ENCODE measurements around the gene PAX8. TPM values are rescaled to one million over a fixed set of nuclear protein-coding genes. Genes with fewer than 3 reads are reported as not detected.

PAX8 gene
- total and polyA plus RNA-seq, 8 donors, result 0.28 to 6.5 (median 1.1) TPM; not detected in 3

DNA sequence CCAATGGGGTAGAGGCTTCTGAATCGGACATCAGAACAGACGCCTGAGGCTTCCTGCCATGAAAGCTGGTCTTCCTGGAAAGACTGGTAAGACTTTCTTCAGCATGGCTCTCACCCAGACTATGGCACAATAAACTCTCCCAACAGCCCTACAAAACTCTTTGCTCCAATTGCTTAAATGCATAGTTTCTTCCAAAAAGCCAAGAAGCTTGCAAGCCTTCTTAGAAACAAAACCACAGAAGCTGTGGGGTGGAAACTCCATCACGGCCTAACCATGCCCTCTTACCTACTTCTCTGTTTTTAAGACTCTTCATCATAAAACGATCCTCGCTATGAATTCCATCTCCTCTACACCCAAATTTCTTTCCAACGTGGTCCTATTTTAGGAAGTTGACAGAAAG, 48.2 kb downstream of the PAX8 start:
- no peaks in the 10 kb centered on the region for H3K27me3 ChIP-seq
- no peak for DNase-seq

DNA sequence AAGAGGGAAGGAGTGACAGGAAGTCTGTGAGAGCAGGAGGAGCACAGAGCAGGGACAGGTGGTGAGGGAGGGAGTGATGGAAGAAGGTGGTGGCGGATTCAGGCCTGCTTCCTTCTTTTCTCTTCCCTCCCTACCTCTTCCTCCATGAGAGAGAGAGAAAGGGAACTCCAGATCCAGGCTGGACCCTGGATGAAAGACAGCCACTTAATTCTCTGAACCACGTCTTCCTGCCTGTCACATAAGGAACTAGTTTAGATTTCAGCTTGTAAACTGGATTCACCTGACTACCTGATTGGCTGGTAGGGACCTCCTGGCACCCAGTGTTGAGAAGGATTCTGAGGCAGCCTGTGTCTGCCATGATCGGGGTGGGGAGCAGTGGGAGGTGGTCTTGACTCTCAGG, 48.9 kb downstream of the PAX8 start:
- H3K9me3 ChIP-seq, result no peaks in the 10 kb centered on the region
- TF ChIP-seq, protein P1, sequence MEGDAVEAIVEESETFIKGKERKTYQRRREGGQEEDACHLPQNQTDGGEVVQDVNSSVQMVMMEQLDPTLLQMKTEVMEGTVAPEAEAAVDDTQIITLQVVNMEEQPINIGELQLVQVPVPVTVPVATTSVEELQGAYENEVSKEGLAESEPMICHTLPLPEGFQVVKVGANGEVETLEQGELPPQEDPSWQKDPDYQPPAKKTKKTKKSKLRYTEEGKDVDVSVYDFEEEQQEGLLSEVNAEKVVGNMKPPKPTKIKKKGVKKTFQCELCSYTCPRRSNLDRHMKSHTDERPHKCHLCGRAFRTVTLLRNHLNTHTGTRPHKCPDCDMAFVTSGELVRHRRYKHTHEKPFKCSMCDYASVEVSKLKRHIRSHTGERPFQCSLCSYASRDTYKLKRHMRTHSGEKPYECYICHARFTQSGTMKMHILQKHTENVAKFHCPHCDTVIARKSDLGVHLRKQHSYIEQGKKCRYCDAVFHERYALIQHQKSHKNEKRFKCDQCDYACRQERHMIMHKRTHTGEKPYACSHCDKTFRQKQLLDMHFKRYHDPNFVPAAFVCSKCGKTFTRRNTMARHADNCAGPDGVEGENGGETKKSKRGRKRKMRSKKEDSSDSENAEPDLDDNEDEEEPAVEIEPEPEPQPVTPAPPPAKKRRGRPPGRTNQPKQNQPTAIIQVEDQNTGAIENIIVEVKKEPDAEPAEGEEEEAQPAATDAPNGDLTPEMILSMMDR (IDR thresholded peaks at IDR 0.05), result no peak
- no peak for TF ChIP-seq EP300 (IDR thresholded peaks at IDR 0.05)
- no peak for TF ChIP-seq POLR2AphosphoS5 (IDR thresholded peaks at IDR 0.05)
- no peak for TF ChIP-seq POLR2A (IDR thresholded peaks at IDR 0.05)
- H3K4me1 ChIP-seq, result peaks cover 21 to 65% (median 45%) of the 10 kb centered on the region in 4 donors
- peak overlapping the region; percentile 59 to 87 (median 77) for H3K27ac ChIP-seq
- no peaks in the 10 kb centered on the region for H3K36me3 ChIP-seq
- no peaks in the 10 kb centered on the region for H3K27me3 ChIP-seq
- intact Hi-C loops (cut with DNase I; ENCODE audit: low total_unique reads), result no loop called here
- WGBS, 5 donors, result 42 to 69% (median 56%) methylated on average over 3 of the region's 3 CpGs
- DNase-seq, result no peak
- no peak overlapping the region for H3K4me3 ChIP-seq

More for the DNA sequence above, 48.2 kb downstream of the PAX8 start:
- 34 to 65% (median 41%) methylated on average over 6 of the region's 6 CpGs for WGBS, 5 donors
- TF ChIP-seq POLR2AphosphoS5 (IDR thresholded peaks at IDR 0.05) (no peak), EP300 (IDR thresholded peaks at IDR 0.05) (no peak), POLR2A (IDR thresholded peaks at IDR 0.05) (no peak)
- TF ChIP-seq, protein P1 (IDR thresholded peaks at IDR 0.05), result no peak
- Histone ChIP-seq H3K27ac (peak overlapping the region; percentile 59 to 87 (median 77)), H3K36me3 (no peaks in the 10 kb centered on the region), H3K9me3 (no peaks in the 10 kb centered on the region), H3K4me1 (peaks cover 21 to 63% (median 45%) of the 10 kb centered on the region in 4 donors), H3K4me3 (no peak overlapping the region)
- intact Hi-C loops (cut with DNase I; ENCODE audit: low total_unique reads), result no loop called here

DNA sequence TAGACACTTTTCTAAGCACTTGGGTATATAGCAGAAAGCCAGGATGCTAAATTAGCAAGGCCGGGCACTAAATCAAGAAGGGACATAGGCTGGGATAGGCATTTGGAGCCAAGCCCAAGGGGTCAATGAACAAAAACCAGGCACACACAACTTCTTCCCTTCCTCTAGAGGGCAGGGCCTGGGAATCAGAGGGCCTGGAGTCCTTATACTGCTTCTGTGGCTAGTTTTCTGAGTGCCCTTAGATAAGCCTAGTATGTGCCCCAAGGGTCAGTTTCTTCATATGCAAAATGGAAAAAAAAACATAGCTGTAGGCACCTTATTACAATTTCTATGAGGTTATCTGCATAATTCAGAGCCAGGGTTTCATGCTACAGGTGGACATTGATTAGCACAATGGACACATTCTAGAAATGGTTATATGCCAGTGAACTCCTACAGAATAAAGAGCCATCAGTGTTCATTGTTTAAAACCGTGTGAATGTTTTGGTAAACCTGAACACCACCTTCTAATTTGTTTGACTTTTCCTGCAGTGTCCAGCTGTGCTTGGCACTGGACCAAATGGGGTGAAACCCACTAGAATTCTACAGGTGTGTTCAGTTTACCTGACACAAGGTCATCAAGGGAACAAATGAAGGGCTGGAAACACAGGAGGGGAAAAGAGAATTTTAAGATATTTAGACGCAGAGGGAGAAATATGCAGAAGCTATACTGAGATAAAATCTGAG, 49.6 kb downstream of the PAX8 start:
- intact Hi-C loops (cut with DNase I; ENCODE audit: low total_unique reads), result no loop called here
- 23 to 45% (median 37%) methylated on average over 3 of the region's 3 CpGs for WGBS, 5 donors
- H3K27ac ChIP-seq, result peak overlapping the region; percentile 59 to 87 (median 77)
- H3K36me3 ChIP-seq, result no peaks in the 10 kb centered on the region
- DNase-seq, result peak in 1 of 2 donors; percentile 66
- H3K4me3 ChIP-seq, result no peak overlapping the region
- TF ChIP-seq, protein P1 (IDR thresholded peaks at IDR 0.05), result peak in 1 of 7 experiments; percentile 5
- no peak for TF ChIP-seq EP300 (IDR thresholded peaks at IDR 0.05)
- H3K9me3 ChIP-seq, result no peaks in the 10 kb centered on the region
- no peaks in the 10 kb centered on the region for H3K27me3 ChIP-seq
- H3K4me1 ChIP-seq, result peaks cover 21 to 59% (median 44%) of the 10 kb centered on the region in 4 donors

DNA sequence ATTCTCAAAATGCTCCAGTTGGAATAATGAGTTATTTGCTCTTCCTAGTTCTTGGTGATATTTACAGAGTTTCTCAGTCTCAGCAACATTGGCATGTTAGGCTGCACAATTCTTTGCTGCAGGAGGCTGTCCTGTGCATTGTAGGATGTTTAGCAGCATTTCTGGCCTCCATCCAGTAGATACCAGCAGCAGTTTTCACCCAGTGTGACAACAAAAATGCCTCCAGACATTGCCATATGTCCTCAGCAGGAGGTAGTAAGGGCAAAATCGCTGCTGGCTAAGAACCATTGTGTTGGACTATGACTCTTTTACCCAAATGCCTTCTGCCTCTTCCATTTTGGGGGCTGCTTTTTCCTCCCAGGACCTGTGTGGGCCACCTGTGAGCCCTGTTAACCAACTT, 50.4 kb downstream of the PAX8 start:
- Histone ChIP-seq H3K4me1 (peaks cover 21 to 59% (median 42%) of the 10 kb centered on the region in 4 donors), H3K36me3 (no peaks in the 10 kb centered on the region), H3K27me3 (no peaks in the 10 kb centered on the region), H3K27ac (peak overlapping the region; percentile 59 to 77 (median 72)), H3K9me3 (no peaks in the 10 kb centered on the region), H3K4me3 (no peak overlapping the region)
- intact Hi-C loops (cut with DNase I; ENCODE audit: low total_unique reads), result no loop called here
- TF ChIP-seq POLR2AphosphoS5 (IDR thresholded peaks at IDR 0.05) (no peak), POLR2A (IDR thresholded peaks at IDR 0.05) (no peak), EP300 (IDR thresholded peaks at IDR 0.05) (no peak)
- TF ChIP-seq, protein P1 (IDR thresholded peaks at IDR 0.05), result no peak
- no peak for DNase-seq
- 50 to 88% (median 79%) methylated on average over 1 of the region's 1 CpG for WGBS, 5 donors

Data from stomach (tissue), 9 donors.